ENCODE measurements around the gene PLEKHG4.

Gene PLEKHG4

DNA sequence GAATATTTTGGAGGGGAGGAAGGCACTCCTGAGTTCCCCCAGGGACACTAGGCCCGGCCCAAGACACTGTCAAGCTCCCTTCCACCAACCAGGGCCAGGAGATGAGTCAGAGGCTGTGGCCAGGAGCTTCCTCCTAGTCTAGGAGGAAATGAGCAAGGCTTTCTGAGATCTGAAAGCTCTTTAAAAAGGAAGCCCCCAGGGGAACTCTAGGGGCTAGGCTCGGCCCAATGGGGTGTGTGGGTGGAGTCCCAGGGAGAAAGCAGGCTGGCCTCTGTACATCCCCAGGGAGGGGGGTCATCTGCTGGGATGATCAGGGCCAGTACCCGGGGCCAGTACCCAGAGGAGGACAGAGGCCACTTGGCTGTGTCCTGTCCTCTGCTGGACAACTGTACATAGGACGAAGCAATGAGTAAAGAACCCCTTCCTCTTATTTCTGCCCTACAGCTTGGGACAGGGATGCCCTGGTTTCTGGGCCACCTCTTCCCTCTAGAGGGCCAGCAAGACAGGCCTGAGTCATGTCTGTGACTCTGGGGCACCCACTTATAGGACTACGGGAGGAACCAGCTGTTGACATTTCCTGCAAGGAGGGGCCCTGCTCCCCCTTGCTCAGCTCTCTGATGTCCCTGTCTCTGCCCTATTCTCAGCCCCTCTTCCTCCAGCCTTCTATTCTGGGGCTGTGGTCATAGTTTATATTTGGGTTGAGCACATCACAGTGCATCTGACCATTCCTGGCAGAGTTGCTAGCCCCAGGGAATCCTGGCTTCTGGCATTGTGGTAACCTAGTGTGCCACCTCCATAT is 34.7 kb upstream of the PLEKHG4 start:
- in situ Hi-C loops (cut with MboI; ENCODE audit: low sequenced_read_pairs), result no loop called here

DNA sequence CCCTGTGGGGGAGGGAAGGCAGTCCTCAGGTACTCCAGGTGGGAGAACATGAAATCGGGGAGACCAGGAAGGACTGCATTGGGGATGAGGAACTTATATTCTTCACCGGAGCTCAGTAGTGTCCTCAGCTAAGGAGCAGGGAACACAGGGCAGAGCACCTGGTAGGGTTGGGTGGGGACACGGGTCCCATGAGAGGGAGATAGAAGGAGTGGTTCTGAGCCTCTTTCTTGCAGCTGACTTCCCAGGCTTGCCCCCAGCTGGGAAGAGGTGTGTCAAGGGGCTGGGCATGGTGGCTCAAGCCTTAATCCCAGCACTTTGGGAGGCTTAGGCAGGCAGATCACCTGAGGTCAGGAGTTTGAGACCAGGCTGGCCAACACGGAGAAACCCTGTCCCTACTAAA is 34.1 kb upstream of the PLEKHG4 start:
- in situ Hi-C loops (cut with MboI; ENCODE audit: low sequenced_read_pairs), result no loop called here

DNA sequence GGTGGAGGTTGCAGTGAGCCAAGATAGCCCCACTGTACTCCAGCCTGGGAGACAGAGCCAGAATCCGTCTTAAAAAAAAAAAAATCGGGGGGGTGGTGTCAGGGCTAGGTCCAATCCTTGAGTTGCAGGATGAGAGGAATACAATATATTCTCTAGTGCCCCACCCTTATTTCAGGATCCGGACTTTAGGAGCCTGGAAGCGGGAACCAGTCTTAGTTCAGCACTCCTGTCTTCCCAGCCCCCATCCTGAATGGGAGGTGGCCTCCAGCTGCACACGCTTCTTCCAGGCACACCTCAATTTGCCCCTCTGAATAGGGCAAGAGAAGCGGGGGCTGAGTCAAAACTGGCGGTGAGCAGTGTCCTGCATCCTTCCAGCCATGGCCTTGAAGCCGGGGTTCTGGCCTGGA is 33.7 kb upstream of the PLEKHG4 start:
- in situ Hi-C loops (cut with MboI; ENCODE audit: low sequenced_read_pairs), result no loop called here

DNA sequence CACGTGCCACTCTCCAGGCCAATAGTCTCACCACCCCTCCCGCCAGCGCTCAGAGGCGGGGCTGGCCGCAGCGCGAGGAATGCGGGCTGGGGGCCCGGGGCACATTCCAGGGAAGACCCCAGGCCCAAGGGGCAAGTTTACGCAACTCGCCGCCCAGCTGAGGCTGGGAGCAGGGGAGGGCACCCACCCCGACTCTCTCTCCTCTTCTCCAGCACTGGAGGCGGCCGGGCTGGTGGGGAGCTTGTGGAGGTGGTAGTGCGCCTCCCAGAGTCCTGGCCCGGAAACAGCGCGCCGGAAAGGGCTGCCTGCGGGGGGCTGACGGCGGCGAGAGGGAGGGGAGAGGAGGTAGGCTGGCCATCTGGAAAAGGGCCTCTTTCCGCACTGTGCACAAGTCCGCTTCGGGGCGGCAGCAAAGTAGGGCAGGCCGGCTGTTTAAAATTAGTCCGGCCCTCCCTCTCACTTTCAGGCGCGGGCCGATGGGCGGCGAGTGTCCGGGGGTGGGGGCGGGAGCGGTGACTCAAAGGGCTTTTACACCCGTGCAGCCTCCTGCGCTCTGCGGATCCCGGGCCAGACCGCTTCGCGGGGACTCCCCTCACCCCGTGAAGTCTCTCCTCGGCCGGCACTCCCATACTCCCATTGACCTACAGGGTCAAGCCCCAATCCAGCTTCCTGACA is 33.1 kb upstream of the PLEKHG4 start:
- in situ Hi-C loops (cut with MboI; ENCODE audit: low sequenced_read_pairs), result no loop called here

DNA sequence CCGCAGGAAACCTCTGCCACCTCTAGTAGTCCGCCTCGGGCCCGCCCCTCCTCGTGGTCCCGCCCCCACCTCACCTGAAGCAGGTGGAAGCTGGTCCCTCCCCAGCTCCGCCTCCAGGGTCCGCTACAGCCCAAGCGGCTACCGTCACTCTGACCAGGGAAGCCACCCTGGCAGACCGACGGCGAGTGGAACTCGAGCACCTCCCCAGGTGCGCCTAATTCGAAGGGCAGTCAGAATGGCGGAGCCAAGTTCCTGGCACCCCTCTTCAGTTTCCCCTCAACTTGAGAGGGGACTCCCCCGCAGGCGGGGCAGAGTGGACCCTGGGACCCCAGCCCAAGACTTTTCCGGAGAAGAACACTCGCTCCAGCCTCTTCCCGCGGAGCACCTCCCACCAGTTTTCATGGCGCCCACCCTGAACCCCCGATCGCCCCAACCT is 32.6 kb upstream of the PLEKHG4 start:
- in situ Hi-C loops (cut with MboI; ENCODE audit: low sequenced_read_pairs), result no loop called here

DNA sequence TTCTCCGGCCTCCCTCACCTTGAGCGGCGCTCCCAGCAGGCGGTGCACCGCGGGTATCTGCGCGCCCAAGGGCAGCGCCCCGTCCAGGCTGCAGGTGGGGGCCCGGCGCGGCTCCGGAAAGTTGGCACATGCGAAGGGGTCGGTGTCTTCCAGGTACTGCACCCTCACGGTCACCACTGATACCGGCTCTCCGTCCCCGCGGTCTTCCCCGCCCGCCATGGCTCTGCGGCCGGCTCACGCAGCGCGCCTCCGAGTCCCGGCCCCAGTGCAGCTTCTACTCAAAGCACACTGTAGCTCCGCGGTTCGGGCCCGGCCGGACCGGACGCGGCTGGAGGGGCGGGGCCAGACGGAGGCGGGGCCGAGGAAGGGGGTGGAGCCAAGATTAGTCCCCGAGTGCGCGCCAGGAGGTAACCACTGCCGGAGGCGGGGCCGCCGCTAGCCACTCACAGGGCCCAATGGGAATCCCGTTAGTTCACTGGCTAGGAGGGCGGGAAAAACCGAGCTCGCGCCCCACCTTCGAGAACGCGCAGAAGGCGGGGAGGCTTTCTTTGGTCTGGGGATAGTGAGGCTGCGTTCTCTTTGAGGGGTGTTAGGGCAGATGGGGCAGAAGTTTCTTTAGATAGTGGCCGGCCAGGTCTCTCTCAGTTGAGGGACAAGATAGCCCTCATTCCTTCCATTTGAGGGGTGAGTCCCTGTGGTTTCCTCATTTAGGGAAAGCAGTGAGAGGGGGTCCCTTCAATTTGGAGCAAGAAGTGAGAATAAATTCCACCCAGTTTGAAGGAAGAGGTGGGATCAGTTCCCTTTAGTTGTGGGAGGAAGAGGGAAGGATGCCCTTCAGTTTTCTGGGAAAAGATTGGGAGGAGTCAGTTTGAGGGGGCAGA is 31.9 kb upstream of the PLEKHG4 start, which contains the start of gene FHOD1:
Gene FHOD1 (minus strand): TSS at position 290 of the 881 bp plus-strand sequence. CDS start 71 bp downstream, at position 219.
- in situ Hi-C loops (cut with MboI; ENCODE audit: low sequenced_read_pairs), result no loop called here

DNA sequence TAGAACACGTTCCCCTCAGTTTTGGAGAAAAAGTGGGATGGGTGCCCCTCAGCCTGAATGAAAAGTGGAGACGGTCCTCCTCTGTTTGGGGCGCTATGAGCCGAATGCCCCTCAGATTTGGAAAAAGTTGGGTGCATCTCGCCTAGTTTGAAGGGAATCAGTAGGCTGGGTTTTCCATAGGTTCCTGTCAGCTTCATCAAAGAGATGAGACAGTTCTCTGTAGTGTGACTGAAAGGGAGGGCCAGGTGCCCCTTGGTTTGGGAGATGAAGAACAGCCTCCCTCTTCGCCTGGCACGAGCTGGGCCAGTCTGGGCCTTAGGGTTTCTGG is 31.3 kb upstream of the PLEKHG4 start:
- in situ Hi-C loops (cut with MboI; ENCODE audit: low sequenced_read_pairs), result no loop called here

DNA sequence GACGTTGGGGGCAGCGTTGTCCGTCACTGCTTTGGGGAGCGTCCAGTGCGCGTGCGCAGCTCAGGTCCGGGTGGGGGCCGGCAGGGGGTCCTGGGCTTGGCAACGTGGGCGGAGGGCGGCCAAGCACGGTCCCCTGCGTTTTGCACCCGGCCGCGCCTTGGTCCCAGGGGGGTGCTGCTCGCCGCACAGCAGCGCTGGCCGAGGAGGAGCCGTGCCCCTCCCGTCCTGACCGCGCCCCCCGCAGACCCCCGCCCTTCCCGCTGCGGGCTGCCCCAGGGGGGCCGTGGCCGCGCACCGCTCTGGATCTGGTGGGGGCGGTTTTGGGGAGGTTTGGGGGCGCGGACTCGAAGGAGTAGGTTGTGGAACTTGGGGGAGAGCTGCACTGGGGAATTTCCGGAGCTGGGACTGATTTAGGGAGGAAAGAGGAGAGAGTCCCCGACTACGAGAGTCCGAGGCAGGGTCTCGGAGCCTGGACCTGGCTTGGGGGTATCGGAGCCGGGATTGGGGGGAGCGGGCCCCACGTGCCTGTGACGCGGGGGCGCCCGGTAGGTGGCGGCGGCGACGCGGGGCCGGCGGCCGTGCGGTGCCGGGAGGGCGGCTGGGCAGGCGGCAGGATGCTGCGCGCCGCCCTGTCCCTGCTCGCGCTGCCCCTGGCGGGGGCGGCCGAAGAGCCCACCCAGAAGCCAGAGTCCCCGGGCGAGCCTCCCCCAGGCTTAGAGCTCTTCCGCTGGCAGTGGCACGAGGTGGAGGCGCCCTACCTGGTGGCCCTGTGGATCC is 30.7 kb upstream of the PLEKHG4 start, which contains the start of gene SLC9A5:
Gene SLC9A5 (plus strand): TSS at position 579 of the 777 bp plus-strand sequence. CDS start 36 bp downstream, at position 615.
- in situ Hi-C loops (cut with MboI; ENCODE audit: low sequenced_read_pairs), result no loop called here

DNA sequence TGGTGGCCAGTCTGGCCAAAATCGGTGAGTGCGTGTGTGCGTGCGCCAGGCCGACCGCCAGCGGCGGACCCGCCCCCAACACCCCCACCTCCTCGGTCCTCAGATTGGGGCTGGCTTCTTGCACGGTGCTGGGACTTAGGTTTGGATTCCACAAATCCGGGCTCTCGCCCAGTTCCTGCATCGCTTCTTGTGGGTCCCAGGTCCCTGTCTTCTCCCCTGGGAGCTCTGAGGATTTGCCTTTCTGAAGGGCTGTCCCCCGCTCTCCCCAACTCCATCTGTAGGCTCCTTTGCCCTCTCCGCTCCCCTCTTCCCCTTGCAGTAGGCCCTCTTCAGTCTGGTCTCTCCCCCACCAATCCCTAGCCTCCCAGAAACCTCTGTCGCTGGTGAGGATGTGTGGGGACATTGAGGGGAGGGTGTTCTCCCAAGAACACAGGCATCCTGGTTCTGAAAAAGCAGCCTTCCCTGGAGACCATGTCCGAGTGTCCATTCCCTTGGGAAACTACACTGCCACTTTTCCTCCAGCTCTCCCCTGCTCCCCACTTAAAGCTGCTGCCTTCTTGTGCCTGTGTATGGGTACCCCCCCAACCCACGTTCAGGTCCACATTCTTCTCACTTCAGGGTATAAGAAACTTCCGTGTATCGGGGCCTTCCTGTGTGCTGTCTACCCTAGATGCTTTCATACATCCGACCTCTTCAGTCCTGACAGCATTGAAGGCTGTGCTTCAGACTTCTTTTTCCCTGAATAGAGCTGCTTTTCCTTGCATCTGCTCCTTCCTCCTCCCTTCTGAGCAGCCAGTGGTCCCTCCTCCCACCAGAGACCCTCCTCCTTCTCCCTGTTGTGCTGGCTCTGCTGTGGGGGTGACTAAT is 29.9 kb upstream of the PLEKHG4 start:
- in situ Hi-C loops (cut with MboI; ENCODE audit: low sequenced_read_pairs), result no loop called here

DNA sequence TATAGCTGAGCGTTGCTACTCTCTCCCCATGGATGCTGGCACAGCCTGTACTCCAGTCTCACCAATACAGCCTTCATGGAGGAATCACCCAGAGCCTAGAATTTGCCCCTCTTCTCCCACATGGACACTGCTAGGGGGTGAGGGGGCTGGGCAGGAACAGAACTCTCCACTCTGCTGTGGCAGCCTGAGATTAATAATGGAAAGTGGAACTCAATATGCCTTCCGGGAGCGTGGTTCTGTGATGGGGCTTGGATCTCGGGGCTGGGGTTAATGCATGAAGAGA is 29.3 kb upstream of the PLEKHG4 start:
- in situ Hi-C loops (cut with MboI; ENCODE audit: low sequenced_read_pairs), result no loop called here

DNA sequence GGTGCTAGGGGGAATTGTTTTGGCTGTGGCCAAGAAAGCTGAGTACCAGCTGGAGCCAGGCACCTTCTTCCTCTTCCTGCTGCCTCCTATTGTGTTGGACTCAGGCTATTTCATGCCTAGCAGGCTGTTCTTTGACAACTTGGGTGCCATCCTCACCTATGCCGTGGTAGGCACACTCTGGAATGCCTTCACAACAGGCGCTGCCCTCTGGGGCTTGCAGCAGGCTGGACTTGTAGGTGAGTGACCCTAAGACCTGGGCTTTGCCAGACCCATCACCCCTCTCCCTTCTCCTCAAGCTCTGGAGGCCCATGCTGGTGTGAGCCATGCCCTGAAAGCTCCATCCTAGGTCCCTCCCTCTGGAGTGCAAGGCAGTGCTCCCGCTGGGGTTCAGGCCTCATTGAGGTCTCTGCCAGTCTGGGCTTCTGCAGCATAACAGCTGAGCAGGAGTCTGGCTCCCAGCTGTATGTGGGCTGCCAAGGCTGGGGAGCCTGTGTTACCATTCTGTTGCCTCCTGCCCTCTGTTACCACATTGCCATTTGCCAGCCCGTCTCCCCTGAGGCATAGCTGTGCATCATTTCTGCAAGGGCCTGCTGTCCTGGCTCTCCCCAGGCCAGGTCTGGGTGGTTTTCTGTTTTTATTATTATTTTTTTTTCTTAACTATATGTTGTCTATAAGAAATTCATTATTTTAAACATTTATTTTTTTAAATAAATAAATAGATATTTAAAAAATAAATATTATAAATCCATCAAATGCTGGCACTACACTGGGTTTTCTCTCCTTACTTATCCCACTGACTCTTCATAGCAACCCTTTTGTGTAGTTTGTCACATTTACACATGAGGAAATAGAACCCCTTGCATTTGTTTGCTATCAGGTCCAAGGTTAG is 26.5 kb upstream of the PLEKHG4 start:
- in situ Hi-C loops (cut with MboI; ENCODE audit: low sequenced_read_pairs), result no loop called here

DNA sequence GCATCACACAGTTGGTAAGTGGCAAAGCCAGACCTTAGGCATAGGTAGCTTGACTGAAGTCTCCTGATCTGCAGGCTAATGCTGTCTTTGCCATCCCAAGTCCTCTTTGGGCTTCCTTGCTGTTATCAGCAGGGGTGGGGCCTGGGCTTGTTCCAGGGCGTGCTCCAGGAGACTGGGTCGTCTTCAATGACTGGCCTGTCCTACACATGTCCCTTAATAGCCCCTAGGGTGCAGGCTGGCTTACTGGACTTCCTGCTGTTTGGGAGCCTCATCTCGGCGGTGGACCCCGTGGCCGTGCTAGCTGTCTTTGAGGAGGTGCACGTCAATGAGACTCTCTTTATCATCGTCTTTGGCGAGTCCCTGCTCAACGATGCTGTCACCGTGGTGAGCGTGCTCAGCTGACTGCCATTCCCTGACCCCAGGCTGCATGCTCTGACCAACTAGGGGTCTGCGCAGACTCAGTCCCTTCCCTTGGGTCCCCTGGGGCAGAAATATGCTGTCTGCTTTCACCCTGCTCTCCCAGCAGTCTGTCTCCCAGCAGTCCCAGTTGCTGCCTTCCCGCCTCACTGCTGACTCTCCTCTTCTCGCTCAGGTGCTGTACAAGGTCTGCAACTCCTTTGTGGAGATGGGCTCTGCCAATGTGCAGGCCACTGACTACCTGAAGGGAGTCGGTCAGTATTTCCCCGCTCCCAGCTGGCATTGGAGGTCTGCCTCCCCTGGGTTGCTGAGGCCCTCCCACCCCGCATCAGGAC is 24.4 kb upstream of the PLEKHG4 start:
- in situ Hi-C loops (cut with MboI; ENCODE audit: low sequenced_read_pairs), result no loop called here

DNA sequence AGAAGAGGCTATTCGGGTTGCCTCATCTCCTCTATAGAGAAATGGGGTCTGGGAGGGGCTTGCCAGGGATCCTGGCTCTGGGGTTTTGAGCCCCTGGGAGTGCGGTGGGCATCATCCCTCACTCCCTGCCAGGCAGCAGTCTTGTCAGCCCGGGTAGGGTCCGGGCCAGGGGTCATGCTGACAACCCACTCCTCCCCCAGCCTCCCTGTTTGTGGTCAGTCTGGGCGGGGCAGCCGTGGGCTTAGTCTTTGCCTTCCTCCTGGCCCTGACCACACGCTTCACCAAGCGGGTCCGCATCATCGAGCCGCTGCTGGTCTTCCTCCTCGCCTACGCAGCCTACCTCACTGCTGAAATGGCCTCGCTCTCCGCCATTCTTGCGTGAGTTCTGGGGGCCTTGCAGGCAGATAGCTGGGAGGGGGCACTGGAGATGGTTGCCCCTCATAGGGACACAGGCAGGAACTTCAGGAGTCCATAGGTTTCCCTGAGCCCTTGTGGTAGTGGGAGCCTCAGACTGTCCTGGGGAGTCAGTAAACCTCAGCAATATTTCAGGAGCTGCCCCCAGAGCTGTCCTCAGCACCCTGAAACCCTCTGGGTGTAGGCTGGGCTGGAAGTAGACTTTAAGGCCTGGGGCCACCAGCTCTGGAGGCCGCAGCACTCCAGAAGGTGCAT is 23.6 kb upstream of the PLEKHG4 start:
- in situ Hi-C loops (cut with MboI; ENCODE audit: low sequenced_read_pairs), result no loop called here

DNA sequence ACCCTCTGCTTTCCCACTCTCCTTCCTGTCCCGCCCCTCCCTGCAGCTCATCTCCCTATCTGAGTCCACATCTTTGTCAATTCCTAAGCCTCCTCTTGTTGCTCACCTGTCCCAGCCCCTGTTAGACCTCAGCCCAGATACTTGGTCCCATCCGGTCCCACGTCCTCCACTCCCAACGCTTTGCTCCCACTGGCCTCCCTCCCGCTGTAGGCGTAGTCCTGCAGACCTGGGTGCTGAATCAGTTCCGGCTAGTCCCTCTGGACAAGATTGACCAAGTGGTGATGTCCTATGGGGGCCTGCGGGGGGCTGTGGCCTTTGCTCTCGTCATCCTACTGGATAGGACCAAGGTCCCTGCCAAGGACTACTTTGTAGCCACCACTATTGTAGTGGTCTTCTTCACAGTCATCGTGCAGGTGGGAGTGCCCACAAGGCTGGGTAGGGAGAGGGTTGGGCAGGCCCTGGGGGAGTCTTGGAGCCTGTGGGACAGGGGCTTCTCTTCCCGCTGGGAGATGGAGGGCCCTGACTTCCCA is 22.6 kb upstream of the PLEKHG4 start:
- in situ Hi-C loops (cut with MboI; ENCODE audit: low sequenced_read_pairs), result no loop called here

DNA sequence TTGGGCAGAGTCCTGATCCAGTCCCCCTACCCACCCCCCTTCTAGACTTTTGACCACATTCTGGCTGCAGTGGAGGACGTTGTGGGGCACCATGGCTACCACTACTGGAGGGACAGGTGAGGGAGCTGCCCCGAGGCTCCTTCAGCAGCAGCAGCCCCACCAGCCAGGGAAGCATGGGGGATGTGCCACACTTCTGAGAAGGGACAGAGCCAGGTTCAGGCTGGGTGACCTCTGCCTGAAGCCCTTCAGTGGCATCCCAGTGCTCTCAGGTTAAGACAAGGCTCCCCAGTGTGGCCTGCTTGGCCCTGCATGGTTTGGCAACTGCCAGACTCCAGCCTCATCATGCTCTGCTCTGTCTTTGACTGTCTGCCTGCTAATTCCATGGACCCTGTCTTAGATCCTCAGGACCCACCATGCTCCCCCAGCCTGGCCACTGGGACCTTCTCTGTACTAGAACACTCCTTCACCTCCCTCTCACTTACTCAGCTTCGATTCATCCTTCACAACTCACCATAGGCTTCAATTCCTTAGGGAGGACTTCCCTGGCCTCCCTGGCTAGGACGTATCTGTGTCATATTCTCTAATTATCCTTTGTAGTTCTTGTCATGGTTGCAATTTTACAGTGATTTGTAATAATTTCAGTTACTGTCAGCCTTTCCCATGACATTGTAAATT is 21.7 kb upstream of the PLEKHG4 start:
- in situ Hi-C loops (cut with MboI; ENCODE audit: low sequenced_read_pairs), result no loop called here

DNA sequence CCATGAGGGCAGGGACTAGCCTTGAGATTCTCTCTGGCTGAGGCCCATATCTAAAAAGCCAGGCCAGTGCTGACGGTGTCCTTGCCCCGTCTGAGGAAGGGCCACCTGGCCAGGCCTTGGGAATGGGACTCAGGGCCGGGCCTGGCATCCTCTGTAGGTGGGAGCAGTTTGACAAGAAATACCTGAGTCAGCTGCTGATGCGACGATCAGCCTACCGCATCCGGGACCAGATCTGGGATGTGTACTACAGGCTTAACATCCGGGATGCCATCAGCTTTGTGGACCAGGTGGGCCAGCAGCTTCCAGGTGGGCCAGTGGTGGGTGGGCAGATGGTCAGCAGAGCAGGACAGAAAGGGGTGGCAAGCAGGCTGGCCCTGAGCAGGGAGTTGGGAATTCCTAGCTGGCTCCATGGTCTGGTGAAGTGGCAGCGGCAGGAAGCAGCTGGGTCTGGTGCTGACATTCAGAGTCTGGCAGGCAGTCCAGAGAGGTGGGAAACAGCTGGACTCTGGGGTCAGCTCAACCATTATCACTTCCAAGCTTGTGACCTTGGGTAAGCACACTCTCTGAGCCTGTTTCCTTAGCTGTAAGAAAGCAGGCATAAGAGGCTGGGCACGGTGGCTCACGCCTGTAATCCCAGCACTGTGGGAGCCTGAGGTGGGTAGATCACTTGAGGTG is 21.0 kb upstream of the PLEKHG4 start:
- in situ Hi-C loops (cut with MboI; ENCODE audit: low sequenced_read_pairs), result no loop called here

Data from HL-60/S4 (cell line).